LNCaP clone FGC (cell line): Measurements from ENCODE around the gene PODXL2.

Experiments
- DNase-seq: peaks from one replicate; pipeline ENCODE4 v3.0.0-alpha.2; 2011; ENCODE audit warnings: low read depth
- H3K4me3 ChIP-seq: 2 replicates; pipeline ENCODE4 v1.5.1; 2011; ENCODE audit warnings: mild to moderate bottlenecking, low read depth, low read length, control low read depth
- TF ChIP-seq, protein P1 (sequence below): IDR thresholded peaks from 2 replicates; pipeline ENCODE4 v1.5.1; 2012; ENCODE audit warnings: mild to moderate bottlenecking; ENCODE audit not compliant: control insufficient read depth, insufficient read depth; ENCODE audit errors: extremely low read depth

The PODXL2 gene

DNA sequence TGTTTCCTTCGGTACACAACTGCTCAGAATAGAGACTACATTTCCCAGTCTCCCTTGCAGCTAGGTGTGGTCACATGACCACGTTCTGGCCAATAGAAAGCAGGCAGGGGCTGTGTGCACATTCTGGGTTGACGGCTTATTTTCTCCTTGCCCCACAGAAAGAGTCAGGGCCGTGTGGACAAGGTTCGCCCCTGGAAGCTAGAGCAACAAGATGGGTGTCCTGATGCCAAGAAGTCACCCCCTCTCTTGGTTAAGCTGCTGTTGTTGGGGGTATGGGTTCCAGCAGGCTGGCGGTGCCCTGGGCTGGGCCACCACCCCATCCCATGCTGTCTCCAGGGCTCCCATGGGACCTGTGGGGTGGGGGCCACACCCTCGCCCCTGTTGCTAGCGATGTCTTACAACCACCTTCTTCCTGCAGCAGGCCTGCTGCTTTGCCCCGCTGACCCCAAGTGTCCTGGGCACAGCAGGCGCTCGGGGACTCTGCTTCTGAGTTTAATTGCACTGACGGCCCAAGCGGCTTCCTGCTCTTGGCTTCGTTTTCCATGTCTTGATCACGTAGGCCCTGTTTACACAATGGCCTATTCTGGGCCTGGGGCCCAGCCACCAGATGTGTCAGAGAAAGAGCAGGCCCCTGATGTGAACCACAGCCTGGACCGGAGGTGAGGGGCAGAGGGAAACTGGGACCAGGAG is 68.7 kb downstream of the PODXL2 start:
- peak; percentile 80 for DNase-seq
- TF ChIP-seq, protein P1, sequence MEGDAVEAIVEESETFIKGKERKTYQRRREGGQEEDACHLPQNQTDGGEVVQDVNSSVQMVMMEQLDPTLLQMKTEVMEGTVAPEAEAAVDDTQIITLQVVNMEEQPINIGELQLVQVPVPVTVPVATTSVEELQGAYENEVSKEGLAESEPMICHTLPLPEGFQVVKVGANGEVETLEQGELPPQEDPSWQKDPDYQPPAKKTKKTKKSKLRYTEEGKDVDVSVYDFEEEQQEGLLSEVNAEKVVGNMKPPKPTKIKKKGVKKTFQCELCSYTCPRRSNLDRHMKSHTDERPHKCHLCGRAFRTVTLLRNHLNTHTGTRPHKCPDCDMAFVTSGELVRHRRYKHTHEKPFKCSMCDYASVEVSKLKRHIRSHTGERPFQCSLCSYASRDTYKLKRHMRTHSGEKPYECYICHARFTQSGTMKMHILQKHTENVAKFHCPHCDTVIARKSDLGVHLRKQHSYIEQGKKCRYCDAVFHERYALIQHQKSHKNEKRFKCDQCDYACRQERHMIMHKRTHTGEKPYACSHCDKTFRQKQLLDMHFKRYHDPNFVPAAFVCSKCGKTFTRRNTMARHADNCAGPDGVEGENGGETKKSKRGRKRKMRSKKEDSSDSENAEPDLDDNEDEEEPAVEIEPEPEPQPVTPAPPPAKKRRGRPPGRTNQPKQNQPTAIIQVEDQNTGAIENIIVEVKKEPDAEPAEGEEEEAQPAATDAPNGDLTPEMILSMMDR = no peak
- peak overlapping the region; percentile 42 for H3K4me3 ChIP-seq

DNA sequence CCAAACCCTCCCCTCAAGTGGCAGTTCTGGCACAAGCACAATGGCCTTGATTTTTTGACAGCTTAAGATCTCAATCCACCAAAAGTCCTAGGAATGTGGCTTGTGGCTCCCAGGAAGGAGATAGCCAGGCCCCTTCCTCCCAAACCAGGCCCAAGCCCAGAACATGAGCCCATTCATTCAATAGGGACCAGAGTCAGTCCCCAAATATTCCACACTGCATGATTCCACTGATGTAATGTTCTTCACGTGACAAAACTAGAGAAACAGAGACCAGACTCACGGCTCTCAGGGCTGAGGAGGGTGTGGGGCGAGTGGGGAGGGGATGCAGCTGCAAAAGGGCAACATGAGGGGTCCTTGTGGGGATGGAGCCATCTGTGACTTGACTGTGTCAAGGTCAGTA is 69.3 kb downstream of the PODXL2 start:
- DNase-seq = no peak
- H3K4me3 ChIP-seq = no peak overlapping the region
- TF ChIP-seq, protein P1 = no peak

DNA sequence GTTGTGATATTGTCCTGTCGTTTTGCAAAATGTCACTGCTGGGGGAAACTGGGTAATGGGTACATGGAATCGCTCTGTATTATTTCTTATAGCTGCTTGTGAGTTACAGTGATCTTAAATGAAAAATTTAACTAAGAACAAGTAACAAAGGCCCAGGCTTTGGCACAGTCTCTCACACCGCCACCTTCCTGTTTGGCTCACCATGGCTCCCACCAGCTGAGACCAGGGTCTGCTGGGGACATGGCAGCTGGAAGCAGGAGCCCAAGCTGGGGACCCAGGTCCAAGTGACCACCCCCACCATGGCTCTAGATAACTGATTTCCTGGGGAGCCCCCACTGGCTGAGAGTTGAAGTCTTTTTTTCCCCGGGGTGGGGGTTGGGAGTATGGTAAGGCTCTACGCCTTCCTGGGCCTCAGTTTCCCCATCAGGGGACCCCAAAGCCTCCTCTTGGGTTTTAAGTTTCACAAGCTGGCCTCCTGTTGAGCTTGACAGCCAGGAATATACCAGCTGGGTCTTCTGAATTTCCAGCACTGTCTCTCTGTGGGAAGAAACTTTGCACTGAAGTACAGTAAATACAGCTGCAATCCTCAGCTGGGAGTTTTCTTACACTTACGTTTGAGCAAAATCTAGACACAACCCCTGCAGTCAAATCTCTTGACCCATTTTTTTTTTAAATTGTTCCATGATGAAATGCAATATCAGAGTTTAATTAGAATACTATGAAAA is 69.9 kb downstream of the PODXL2 start:
- DNase-seq = no peak
- no peak overlapping the region for H3K4me3 ChIP-seq
- TF ChIP-seq, protein P1 = no peak

DNA sequence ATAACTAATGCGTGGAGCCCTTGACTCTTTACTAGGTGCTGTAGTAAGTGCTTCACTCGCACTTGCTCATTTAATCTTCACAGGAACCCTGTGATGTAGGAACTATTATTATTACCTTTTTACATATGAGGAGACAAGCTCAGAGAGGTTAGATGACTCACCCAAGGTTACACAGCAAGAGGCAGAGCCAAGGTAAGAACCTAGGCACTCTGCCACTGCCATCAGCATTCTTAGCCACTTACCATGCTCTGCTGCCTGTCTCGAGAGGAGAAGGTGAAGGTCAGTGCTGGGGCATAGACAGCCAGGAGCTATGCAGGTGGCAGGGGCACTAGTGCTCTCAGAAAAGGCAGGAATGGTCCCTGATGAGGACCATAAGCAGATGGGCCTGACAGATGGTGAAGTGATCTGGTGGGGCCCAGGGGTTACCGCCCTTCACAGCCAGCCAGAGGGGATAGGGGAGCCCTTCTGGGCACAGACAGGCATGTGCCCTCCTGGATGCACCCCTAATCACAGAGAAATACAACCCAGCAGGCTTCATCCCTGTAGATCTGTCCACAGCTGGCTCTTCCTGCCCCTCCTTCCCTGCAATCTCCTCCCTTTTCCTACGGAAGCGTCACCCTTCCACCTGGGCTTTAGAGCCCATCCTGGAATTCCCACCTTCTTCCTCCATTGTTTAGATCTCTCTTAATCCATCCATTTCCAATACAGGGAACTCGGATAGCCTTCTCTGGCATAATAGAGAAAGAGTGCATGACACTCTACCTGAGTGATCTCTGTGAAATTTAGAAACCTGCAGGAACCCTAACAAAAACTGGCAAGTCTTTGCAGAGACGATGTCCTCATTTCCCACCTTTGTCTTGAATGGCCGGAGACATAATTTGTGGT is 70.7 kb downstream of the PODXL2 start:
- no peak for DNase-seq
- TF ChIP-seq, protein P1 = no peak
- H3K4me3 ChIP-seq = no peak overlapping the region

DNA sequence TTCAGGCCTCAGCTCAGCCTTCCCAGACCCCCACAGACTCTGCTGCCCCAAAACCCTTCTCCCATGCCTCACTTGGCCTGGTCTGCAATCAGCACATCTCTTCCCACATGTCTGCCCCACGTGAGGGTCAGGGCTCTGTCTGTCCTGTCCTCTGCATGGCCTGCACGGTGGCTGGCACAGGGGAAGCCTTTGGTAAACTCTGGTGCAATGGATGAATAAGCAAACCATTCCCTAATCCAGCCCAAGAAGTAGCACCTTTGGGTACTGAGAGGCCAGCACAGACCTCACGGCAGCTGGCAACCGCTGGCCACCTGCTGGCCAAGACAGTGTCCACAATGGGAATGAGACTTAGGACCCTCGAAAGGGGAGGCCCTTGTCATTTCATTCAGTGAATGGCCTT is 71.4 kb downstream of the PODXL2 start:
- DNase-seq = no peak
- TF ChIP-seq, protein P1 = no peak
- no peak overlapping the region for H3K4me3 ChIP-seq

DNA sequence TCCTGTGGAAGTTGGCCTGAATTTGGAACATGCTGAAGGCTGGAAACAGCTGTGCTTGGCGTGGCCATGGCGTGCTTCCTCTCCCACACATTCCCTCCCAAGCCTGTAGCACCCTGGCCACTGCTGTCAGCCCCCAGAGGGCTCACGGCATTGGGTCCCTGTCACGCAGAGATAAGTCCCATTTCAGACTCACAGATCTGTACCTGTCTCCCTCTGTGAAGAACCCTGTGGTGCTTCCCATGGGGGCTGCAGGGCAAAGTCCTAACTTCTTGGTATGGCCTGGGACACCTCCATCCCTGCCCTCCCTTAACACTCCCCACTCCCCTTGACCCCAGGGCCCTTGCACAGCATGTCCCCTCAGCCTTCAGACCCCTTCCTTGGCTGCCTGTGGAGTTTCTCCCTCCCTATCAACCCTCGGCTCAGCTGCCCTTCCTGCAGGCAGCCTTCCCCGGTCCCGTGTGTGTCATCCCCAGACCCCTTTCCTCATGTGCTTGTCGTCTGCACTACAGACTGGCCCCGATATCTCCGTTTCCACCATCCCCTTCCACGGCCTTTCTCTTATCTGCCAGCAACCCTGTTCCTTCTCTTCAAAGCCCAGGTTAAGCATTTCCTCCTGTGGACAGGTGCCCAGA is 72.4 kb downstream of the PODXL2 start:
- no peak for DNase-seq
- TF ChIP-seq, protein P1 = no peak

More for the DNA sequence above, 72.4 kb downstream of the PODXL2 start:
- H3K4me3 ChIP-seq = no peak overlapping the region
